NCI-H1092 treated with DMSO at 0.1 percent for 48 hours (cell line): ENCODE results near the gene ANKRD13D.

Source experiments
- DNase-seq: peaks from one replicate; lab custom pipeline; 2025; lab: John Stamatoyannopoulos, UW

ANKRD13D gene

DNA sequence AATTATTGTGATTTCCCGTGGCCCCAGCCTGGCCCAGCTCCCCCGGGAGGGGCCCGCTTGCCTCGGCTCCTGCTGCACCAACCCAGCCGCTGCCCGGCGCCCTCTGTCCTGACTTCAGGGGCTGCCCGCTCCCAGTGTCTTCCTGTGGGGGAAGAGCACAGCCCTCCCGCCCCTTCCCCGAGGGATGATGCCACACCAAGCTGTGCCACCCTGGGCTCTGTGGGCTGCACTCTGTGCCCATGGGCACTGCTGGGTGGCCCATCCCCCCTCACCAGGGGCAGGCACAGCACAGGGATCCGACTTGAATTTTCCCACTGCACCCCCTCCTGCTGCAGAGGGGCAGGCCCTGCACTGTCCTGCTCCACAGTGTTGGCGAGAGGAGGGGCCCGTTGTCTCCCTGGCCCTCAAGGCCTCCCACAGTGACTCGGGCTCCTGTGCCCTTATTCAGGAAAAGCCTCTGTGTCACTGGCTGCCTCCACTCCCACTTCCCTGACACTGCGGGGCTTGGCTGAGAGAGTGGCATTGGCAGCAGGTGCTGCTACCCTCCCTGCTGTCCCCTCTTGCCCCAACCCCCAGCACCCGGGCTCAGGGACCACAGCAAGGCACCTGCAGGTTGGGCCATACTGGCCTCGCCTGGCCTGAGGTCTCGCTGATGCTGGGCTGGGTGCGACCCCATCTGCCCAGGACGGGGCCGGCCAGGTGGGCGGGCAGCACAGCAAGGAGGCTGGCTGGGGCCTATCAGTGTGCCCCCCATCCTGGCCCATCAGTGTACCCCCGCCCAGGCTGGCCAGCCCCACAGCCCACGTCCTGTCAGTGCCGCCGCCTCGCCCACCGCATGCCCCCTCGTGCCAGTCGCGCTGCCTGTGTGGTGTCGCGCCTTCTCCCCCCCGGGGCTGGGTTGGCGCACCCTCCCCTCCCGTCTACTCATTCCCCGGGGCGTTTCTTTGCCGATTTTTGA lies 3.3 kb upstream of the ANKRD13D start:
- DNase-seq = no peak

DNA sequence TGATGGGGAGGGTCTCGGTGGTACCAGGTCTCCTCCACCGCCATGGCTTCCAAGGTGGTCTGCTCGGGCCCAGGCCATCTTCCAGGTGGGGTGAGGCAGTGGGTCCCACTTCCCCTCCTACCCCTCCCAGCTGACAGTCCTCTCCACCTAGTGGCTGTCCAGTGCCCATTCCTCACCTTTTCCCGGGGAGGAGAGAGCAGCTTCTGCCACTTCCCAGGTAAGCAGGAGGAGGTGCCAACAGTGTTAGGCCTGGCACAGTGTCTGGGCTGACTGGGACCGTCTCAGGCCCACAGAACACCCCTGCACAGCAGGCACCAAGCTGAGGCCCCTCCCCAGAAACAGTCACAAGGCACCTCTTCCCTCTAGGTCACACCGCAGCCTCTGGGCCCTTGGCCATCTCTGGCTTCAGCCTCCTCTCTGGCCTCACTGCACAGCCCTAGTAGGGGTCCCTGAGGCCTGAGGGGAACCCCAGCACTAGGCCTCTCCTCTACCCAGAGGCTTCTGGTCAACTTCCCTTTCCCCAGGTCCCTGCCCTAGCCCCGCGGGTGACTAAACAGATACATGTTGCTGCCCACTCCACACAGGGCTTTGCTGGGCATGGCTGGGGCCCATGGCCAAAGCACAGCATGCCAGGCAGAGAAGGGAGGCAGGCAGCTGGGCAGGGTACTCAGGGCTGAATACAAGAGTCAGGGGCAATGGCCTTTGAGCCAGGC lies 2.3 kb upstream of the ANKRD13D start:
- DNase-seq = no peak

DNA sequence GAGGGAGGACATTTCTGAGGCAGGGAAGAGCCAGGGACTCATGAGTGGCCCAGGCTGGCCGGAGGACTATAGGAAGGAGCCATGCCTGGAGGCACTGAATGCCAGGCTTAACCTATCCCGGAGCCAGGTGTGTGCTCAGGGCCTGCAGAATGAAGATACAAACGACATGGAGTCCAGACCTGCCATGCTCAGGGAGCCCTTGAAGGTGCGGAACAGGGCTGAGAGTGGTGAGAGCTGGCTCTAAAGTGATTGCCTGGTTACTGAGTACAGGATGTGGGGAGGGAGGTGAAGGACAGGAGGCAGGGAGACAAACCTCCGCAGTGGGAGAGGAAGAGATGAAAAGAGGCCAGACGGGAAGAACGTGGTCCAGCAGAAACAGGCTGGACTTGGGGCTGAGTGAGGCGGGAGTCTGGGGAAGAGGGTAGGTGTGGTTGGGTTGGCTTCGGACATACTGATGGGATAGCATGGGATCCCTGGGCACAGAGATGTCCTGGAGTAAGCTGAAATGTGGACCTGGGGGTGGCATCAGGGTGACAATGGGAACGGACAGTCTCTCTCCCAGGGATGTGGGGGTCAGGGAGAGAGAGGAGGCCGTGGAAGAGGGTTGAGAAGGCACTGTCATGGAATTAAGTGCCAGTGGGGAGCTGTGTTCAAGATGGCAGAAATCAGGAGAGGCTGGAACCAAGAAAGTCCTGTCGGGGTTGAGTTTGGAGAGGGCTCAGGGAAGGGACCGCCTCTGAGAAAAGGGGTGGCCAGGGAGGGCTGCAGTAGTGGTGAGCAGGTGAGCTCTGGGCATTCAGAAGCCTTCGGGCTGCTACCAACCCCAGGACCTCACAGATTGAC lies 1.5 kb upstream of the ANKRD13D start:
- DNase-seq = no peak

DNA sequence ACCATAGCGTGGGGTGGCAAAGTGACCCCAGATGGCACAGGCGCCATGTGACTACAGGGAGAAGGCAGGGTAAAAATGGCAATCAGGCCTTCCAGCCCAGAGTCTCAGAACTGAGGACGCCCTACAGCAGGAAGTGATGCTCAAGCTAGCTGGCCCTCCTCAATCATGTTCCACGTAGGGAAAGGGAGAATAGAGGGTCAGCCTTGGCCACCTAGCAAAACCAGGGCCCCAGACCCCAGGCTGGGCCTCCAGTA lies 978 bp upstream of the ANKRD13D start:
- no peak for DNase-seq

DNA sequence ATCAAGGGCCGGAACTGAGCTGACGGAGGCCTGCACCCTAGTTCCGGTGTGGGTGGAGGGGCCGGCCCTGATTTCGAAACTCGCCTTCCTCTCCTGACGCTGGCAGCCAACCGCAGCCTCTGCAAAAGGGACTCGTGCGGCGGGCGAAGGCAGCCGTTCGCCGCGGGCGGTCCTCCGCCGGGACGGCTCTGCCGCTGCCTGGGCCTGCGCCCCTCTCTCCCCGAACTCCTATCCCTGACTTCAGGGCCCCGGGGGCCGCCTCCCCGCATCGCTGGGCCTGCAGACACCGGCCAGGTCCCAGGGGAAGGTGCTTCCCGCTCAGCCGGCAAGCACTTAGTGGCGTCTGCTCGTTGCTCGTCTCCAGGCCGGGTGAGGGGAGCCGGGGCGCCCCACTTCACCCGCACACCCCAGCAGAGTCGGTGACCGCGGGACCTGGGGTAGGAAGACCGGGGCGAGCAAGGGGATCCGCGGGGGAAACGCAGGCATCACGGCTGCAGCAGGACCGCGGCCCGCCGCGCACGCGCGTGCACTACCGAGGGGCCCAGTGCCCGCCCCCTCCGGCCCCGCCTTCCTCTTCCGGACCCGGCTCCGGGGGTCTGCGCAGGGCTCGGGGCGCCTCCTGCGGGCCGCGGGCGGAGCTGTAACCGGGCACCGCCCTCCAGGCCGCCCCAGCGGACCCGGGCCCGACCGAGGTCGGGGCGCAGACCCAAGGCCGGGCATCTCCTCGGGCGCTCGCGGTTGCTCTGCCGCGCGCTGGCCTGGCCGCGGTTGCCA lies 464 bp upstream of the ANKRD13D start:
- peak; percentile 88 for DNase-seq

DNA sequence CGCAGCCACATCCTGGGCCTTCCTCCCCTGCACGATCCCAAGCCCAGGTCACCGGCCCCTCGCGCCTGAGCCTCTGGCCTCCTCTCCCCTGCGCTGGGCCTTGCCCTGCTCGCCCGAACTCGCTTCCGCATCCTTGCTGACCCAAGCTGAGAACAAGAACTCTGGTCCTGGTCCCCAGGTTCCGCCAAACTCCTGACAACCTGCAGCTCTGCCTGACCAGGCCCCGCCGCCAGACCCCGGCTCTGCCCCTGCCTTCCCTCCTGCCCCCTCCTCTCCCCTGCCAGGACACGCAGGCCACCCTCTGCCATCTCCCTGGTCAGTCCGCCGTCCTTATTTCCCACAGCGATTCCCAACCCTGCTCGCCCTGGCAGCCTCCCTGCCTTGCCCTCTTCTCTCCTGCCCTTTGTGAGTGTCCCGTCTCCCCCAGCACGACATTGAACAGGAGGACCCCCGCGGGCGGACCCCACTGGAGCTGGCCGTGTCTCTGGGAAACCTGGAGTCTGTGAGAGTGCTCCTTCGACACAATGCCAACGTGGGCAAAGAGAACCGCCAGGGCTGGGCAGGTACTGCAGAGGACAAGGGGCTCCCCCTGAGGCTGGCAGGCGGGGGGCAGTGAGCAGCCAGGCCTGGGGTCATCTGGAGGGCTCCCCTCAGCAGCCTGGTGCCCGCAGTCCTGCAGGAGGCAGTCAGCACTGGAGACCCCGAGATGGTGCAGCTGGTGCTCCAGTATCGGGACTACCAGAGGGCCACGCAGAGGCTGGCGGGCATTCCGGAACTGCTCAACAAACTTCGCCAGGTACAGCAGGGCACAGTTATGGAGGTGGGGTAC lies 762 bp downstream of the ANKRD13D start:
- DNase-seq = peak; percentile 30

DNA sequence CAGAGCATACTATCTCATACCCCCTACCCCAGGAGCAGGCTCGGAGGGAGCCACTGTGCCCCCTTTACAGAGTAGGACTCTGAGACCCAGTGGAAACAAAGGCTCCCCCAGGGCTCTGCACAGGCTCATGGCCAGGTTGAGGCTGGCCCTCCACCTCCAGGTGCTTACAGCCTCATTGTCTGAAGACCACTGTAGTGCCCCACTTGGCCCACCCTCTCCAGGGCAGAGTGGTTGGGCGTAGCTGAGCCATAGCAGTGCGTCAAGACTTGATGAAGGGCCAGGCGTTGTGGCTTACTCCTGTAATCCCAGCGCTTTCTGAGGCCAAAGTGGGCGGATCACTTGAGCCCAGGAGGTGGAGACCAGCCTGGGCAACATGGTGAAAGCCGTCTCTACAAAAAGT lies 1.7 kb downstream of the ANKRD13D start:
- no peak for DNase-seq

DNA sequence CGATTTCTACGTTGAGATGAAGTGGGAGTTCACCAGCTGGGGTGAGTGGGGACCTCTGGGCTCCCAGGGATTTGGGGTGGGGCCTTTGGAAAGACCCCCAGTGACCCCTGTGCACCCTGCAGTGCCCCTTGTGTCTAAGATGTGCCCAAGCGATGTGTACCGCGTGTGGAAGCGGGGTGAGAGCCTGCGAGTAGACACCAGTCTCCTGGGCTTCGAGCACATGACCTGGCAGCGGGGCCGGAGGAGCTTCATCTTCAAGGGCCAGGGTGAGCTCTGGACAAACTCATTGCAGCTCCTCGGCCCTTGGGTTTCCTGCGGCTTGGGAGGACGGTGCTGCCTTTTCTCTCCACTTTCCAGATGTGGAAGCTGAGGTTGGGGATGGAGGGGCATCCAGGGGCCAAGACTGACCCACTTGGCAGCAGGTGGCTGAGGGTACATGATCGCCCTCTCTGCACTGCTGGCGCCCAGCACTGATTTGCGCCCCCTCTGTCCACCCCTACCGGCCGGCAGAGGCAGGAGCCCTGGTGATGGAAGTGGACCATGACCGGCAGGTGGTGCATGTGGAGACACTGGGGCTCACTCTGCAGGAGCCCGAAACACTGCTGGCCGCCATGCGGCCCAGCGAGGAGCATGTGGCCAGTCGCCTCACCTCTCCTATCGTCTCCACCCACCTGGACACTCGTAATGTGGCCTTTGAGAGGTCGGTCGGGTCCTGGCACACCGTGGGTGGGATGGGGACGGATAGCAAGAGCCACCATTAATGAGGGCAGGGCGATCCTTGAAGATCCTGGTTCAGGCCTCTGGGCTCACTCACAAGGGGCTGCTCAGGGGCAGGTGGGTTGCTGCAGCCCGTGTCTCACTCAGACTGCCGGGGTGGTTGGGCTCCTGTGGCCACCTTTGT lies 2.6 kb downstream of the ANKRD13D start:
- DNase-seq = no peak

DNA sequence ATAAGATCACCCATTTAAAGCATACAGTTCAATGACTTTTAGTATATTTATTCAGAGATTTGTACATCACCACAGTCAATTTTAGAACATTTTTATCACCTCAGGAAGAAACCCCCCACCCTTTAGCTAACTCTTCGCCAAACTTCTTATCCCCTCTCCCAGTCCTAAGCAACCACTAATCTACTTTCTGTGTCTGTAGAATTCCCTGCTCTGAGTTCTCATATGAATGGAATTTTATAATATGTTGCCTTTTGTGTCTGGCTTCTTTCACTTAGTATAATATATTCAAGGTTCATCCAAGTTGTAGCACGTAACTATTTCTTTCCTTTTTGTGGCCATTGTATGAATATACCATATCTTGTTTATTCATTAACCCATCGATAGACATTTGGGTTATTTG lies 3.6 kb downstream of the ANKRD13D start:
- DNase-seq = no peak

DNA sequence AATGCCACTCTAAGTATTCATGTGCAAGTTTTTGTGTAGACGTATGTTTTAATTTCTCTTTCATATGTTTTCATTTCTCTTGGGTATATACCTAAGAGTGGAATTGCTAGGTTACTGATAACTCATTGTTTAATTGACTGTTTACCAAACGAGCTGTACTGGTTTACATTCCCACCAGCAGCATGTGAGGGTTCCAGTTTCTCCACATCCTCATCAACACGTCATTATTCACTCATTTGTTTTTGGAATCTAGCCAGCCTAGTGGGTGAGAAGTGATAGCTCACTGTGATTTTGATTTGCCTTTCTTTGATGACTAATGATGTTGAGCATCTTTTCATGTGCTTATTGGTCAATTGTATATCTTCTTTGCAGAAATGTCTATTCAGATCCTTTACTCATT lies 4.0 kb downstream of the ANKRD13D start:
- DNase-seq = no peak

DNA sequence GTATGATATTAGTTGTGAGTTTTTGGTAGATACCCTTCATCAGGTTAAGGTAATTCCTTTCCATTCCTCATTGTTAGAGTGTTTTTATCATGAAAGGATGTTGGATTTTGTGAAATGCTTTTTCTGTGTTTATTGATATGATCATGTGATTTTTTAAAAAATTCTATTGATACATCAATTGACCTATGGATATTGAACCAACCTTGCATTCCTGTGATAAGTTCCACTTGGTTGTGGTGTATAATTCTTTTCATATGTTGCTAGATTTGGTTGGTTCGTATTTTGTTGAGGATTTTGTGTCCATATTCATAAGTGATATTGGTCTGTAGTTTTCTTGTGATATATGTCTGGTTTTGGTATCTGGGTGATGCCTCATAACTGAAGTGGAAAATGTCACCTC lies 6.7 kb downstream of the ANKRD13D start:
- DNase-seq = no peak

DNA sequence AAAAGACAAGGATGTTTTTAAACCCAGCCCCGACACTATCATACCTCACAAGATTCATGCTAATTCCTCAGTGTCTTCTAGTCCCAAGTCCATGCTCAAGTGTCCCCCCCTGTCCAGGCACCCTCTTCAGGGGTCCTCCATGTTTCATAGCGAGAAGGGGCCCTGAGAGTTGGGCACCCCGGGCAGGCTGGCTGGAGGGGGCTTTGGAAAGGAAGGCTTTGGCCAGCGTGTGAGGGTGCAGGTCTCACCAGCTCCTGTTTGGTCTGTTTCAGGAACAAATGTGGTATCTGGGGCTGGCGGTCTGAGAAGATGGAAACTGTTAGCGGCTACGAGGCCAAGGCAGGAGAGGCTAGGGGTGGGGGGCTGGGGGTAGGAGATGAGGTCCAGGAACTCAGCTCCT lies 9.7 kb downstream of the ANKRD13D start:
- DNase-seq = no peak

DNA sequence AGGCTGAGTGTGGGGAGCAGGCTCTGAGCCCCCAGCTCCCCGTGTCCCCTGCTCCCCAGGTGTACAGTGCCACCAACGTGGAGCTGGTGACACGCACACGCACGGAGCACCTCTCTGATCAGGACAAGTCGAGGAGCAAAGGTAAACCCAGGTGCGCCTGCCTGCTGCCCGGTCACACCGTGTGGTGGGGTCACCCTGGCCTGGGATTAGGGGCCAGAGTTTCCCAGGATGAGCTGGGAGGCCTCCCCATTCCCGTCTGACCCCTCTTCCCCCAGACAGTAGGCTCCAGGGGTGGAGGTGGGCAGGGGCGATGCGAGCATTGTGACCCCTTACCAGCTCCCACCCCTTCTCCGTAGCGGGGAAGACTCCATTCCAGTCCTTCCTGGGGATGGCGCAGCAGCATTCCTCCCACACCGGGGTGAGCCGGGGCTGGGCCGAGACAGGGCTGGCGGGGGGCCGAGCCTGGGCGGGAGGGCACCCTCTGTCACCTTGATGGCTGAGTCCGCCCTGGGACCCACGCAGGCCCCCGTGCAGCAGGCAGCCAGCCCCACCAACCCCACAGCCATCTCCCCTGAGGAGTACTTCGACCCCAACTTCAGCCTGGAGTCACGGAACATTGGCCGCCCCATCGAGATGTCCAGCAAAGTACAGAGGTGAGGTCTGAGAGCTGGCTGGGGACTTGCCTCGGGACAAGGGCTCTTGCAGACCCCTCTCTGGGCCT lies 10.5 kb downstream of the ANKRD13D start:
- DNase-seq = no peak

DNA sequence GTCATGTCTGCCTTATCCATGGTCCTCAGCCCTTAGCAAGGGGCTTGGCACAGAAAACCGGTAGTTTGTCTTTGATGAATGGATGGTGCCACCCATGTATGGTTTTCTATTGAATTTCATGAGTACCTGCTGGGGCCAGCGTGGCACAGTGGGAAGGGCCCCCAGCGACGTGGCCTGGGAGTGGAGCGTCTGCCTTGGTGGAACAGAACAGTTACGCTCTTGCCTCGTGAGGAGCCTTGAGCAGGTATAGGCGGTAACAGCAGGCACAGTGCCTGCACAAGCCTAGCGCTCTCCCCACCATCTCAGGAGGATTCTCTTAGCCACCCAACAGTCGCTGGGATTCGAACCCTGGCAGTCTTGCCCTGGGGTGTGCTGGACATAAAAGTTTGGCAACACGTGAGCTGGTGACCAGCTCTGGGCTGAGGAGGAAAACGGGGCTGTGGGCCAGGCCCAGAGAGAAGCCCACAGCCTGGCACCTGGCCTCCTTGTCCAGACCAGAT lies 11.2 kb downstream of the ANKRD13D start:
- no peak for DNase-seq

DNA sequence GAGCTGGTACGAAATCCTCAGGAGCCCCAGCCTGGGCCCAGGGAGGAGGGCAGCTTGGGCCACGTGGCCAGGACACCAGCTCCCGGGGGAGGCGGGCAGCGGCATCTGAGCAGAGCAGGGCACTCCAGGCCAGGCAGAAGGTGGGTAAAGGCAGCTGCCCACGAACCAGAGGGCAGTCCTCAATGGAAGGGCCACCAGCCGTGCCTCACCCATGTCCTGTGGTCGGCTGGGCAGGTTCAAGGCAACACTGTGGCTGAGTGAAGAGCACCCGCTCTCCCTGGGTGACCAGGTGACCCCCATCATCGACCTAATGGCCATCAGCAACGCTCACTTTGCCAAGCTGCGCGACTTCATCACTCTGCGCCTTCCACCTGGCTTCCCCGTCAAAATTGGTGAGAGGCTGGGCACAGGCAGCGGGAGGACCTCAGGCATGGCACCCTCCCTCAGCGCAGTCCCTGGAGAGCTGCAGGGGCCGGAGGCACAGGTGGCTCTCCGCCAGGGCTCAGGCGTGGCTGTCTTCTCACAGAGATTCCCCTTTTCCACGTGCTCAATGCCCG lies 11.7 kb downstream of the ANKRD13D start:
- DNase-seq = no peak

DNA sequence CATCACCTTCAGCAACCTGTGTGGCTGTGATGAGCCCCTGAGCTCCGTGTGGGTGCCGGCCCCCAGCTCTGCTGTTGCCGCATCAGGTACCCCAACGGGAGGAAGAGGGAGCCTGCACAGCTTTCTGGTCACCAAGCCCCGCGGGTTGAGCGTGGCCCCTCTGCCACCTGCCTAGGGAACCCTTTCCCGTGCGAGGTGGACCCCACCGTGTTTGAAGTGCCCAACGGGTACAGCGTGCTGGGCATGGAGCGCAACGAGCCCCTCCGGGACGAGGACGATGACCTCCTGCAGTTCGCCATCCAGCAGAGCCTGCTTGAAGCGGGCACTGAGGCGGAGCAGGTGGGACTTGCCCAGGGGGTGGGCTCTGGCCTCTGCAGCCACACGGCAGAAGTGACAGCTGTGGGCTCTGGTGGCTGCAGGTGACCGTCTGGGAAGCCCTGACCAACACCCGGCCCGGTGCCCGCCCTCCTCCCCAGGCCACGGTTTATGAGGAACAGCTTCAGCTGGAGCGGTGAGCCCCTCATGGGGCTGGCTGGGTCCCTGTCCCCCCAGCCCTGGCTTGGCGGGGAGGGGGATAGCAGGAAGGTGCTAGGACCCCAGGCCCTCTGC lies 12.3 kb downstream of the ANKRD13D start:
- DNase-seq = no peak

DNA sequence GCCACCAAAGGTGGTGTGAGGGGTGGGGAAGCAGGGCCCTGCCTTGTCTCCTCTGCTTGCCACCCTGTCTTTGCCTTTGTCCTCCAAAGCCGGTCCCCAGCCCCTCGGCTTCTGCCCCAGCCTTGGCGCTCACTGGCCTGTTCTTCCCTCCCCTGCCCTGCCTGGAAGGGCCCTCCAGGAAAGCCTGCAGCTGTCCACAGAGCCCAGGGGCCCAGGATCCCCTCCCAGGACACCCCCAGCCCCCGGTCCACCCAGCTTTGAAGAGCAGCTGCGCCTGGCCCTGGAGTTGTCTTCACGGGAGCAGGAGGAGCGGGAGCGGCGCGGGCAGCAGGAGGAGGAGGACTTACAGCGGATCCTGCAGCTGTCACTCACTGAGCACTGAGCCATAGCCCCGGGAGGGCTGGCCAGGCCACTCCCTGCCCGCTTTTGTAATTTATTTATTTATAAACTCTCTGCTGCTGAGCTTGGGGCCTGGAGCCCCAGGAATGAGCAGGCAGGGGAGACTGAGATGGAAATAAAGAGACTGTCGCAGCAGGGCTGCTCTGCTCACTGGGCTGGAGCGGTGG lies 12.9 kb downstream of the ANKRD13D start:
- no peak for DNase-seq

DNA sequence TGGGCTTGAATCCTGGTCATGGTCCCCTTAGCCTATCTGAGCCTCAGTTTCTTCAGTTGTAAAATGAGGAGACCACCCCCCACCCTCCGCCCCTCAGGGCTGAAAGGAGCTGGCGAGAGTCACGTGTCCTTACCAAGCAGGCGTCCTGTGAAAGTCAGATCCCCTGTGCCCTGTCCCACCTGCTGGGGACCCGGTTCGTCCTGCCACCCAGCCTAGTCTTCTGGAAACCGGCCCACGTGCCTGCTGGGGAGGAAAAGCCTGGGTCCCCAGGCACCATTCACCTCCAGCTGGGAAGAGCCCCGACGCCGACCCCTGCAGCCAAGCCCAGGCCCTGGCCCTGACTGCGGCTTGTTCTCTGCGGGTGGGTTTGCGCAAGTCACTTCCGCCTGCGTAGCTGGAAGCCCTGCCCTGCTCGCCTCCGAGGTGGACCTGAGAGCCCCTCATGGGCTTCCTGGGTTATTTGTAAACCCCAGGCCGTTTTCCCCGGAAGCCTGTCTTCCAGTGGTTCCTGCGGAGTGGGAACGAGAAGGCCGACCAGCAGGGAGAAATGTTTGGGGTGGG lies 13.5 kb downstream of the ANKRD13D start:
- DNase-seq = no peak
